Suppressor macrophage (primary cell): ENCODE data around the gene CSF3R.

Experiments
- DNase-seq, 4 experiments: peaks; one replicate each; pipeline ENCODE4 v3.0.0-alpha.2; 2020 to 2022

CSF3R gene

DNA sequence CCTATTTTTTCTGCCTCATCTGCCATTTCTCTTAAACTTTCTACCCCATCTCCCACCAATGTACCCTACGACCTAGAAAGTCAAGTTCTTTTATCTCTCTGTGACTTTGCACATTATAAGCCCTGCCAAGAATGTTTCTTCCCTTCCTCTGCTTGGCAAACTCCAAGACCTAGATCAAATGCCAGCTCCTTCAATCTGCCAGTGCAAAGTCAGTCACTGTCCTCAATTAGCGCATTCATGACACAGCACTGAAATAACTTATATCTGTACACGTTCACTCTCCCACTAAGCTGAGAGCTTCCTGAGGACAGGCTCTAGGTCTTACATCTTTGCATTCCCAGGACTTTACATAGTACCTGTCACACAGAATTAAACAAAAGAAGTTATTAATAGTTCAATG, 63.6 kb downstream of the CSF3R start:
- DNase-seq: no peak

DNA sequence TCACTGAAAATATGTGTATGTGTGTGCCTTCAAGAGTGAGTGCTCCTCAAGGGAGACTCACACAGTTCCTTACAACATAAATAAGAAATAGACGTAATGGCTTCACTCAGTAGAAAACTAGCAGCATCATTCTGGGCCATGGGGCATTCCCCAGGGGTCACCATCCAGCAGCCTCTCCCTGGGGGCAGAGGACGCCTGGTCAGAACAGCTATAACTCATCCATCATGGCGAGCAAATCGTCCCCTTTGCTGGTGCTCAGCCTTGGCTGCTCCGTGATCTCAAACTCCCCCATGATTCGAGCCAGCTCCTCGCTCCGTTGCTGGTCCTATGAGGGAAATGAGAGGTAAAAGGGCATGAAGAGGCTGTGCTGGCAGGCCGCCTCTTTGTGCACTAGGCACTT, 64.8 kb downstream of the CSF3R start:
- no peak for DNase-seq
